ENCODE data around the gene CYYR1. TPM values are rescaled to one million over a fixed set of nuclear protein-coding genes. Genes with fewer than 3 reads are reported as not detected.
"Not testable (repeated sequence)": the region's sequence is repeated elsewhere in the genome, so short reads cannot be mapped to it uniquely, and the experiment has no call there.

Gene CYYR1
- total RNA-seq, 1 experiment from 2014 or later, result not detected

GRCh38 chr21:26460621-26461020 lies 112.5 kb downstream of the CYYR1 start:
- Mint-ChIP-seq H3K27ac (ENCODE audit: unreplicated experiment) (no peak overlapping the region), H3K4me3 (ENCODE audit: low read depth, unreplicated experiment) (no peak overlapping the region), H3K27me3 (ENCODE audit: unreplicated experiment) (no peaks in the 10 kb centered on the region), H3K36me3 (ENCODE audit: insufficient read depth, unreplicated experiment) (no peaks in the 10 kb centered on the region), H3K4me1 (ENCODE audit: low read depth, unreplicated experiment) (no peaks in the 10 kb centered on the region), H3K9me3 (ENCODE audit: low read depth, unreplicated experiment) (no peaks in the 10 kb centered on the region)
- no peak for TF ChIP-seq CTCF (IDR thresholded peaks at IDR 0.05; ENCODE audit: unreplicated experiment)
- intact Hi-C loops (cut with micrococcal nuclease; ENCODE audit: unreplicated experiment), result no loop called here
- DNase-seq, result no peak
- no TSS peak for BruUV-seq (replicated peaks)
- CTCF ChIA-PET, result no interaction called here

- H3K4me1 Mint-ChIP-seq (ENCODE audit: low read depth, unreplicated experiment); BruUV-seq (replicated peaks); intact Hi-C loops (cut with micrococcal nuclease; ENCODE audit: unreplicated experiment); H3K4me3 Mint-ChIP-seq (ENCODE audit: low read depth, unreplicated experiment); CTCF ChIA-PET; DNase-seq; H3K36me3 Mint-ChIP-seq (ENCODE audit: insufficient read depth, unreplicated experiment); H3K9me3 Mint-ChIP-seq (ENCODE audit: low read depth, unreplicated experiment); H3K27ac Mint-ChIP-seq (ENCODE audit: unreplicated experiment); H3K27me3 Mint-ChIP-seq (ENCODE audit: unreplicated experiment): not testable (repeated sequence)
These were observed 114.2 kb downstream of the CYYR1 start for GRCh38 chr21:26458854-26459253.

- CTCF ChIA-PET, result interaction anchor here (1.1 kb wide), 1 partner anchor 13 kb away, joined by 3 read pairs; no protein-coding TSS in a partner anchor
- Mint-ChIP-seq H3K4me3 (ENCODE audit: low read depth, unreplicated experiment) (no peak overlapping the region), H3K36me3 (ENCODE audit: insufficient read depth, unreplicated experiment) (no peaks in the 10 kb centered on the region), H3K27ac (ENCODE audit: unreplicated experiment) (no peak overlapping the region), H3K27me3 (ENCODE audit: unreplicated experiment) (no peaks in the 10 kb centered on the region), H3K9me3 (ENCODE audit: low read depth, unreplicated experiment) (no peaks in the 10 kb centered on the region), H3K4me1 (ENCODE audit: low read depth, unreplicated experiment) (peaks cover 7% of the 10 kb centered on the region)
- no TSS peak for BruUV-seq (replicated peaks)
- no peak for TF ChIP-seq CTCF (IDR thresholded peaks at IDR 0.05; ENCODE audit: unreplicated experiment)
- DNase-seq, result no peak
- intact Hi-C loops (cut with micrococcal nuclease; ENCODE audit: unreplicated experiment), result no loop called here
These were observed 115.3 kb downstream of the CYYR1 start for GRCh38 chr21:26457817-26458216.

GRCh38 chr21:26453267-26453666 lies 119.8 kb downstream of the CYYR1 start:
- no peaks in the 10 kb centered on the region for H3K9me3 Mint-ChIP-seq (ENCODE audit: low read depth, unreplicated experiment)
- TF ChIP-seq CTCF (IDR thresholded peaks at IDR 0.05; ENCODE audit: unreplicated experiment), result no peak
- H3K4me1 Mint-ChIP-seq (ENCODE audit: low read depth, unreplicated experiment), result peaks cover 7% of the 10 kb centered on the region
- H3K27me3 Mint-ChIP-seq (ENCODE audit: unreplicated experiment), result no peaks in the 10 kb centered on the region
- no peak overlapping the region for H3K27ac Mint-ChIP-seq (ENCODE audit: unreplicated experiment)
- CTCF ChIA-PET, result no interaction called here
- no peak overlapping the region for H3K4me3 Mint-ChIP-seq (ENCODE audit: low read depth, unreplicated experiment)
- no TSS peak for BruUV-seq (replicated peaks)
- DNase-seq, result no peak
- intact Hi-C loops (cut with micrococcal nuclease; ENCODE audit: unreplicated experiment), result no loop called here
- no peaks in the 10 kb centered on the region for H3K36me3 Mint-ChIP-seq (ENCODE audit: insufficient read depth, unreplicated experiment)

GRCh38 chr21:26451081-26451740 lies 121.9 kb downstream of the CYYR1 start:
- Mint-ChIP-seq H3K27me3 (ENCODE audit: unreplicated experiment) (no peaks in the 10 kb centered on the region), H3K36me3 (ENCODE audit: insufficient read depth, unreplicated experiment) (peaks cover 3% of the 10 kb centered on the region), H3K4me3 (ENCODE audit: low read depth, unreplicated experiment) (no peak overlapping the region), H3K4me1 (ENCODE audit: low read depth, unreplicated experiment) (peaks cover 7% of the 10 kb centered on the region), H3K27ac (ENCODE audit: unreplicated experiment) (no peak overlapping the region), H3K9me3 (ENCODE audit: low read depth, unreplicated experiment) (no peaks in the 10 kb centered on the region)
- no peak for TF ChIP-seq CTCF (IDR thresholded peaks at IDR 0.05; ENCODE audit: unreplicated experiment)
- BruUV-seq (replicated peaks), result no TSS peak
- CTCF ChIA-PET, result interaction anchor here (0.6 kb wide), 1 partner anchor 166 kb away, joined by 4 read pairs; no protein-coding TSS in a partner anchor
- DNase-seq, result no peak
- intact Hi-C loops (cut with micrococcal nuclease; ENCODE audit: unreplicated experiment), result no loop called here

All from Calu3 (cell line).